Measurements from ENCODE around the gene GOLGA6C. TPM values are rescaled to one million over a fixed set of nuclear protein-coding genes. Genes with fewer than 3 reads are reported as not detected.
"Not testable (repeated sequence)": the region's sequence is repeated elsewhere in the genome, so short reads cannot be mapped to it uniquely, and the experiment has no call there.

Gene GOLGA6C
- total RNA-seq, 2 donors from 2014 or later, result not detected

GRCh38 chr15:75309711-75310110, 51.6 kb downstream of the GOLGA6C start:
- DNase-seq (no peak), ATAC-seq (no peak)
- TF ChIP-seq POLR2A (IDR thresholded peaks at IDR 0.05), result no peak
- Histone ChIP-seq H3K4me3 (no peak overlapping the region), H3K27ac (no peak overlapping the region), H3K4me1 (no peaks in the 10 kb centered on the region), H3K9me3 (no peaks in the 10 kb centered on the region), H3K36me3 (replicated peaks in 1 of 2; ENCODE audit: insufficient read depth in 1 of 2, low read depth in 2 of 2) (no peaks in the 10 kb centered on the region), H3K27me3 (peaks cover 0 to 4% of the 10 kb centered on the region in 2 donors)
- intact Hi-C loops (cut with DNase I), result loop anchor here (10.0 kb wide), 2 partner anchors 75 to 275 kb away; no protein-coding TSS in a partner anchor

GRCh38 chr15:75312548-75312947, 54.4 kb downstream of the GOLGA6C start:
- H3K27ac ChIP-seq; H3K9me3 ChIP-seq; DNase-seq; H3K4me3 ChIP-seq; H3K36me3 ChIP-seq (replicated peaks in 1 of 2; ENCODE audit: insufficient read depth in 1 of 2, low read depth in 2 of 2); ATAC-seq; H3K4me1 ChIP-seq; intact Hi-C loops (cut with DNase I); H3K27me3 ChIP-seq: not testable (repeated sequence)
- WGBS, 2 donors, result 89 to 100% methylated on average over 1 of the region's 1 CpG

GRCh38 chr15:75313116-75313845, 55.1 kb downstream of the GOLGA6C start:
- DNase-seq (no peak), ATAC-seq (no peak)
- Histone ChIP-seq H3K4me1 (no peaks in the 10 kb centered on the region), H3K27me3 (peaks cover 0 to 4% of the 10 kb centered on the region in 2 donors), H3K36me3 (replicated peaks in 1 of 2; ENCODE audit: insufficient read depth in 1 of 2, low read depth in 2 of 2) (no peaks in the 10 kb centered on the region), H3K4me3 (no peak overlapping the region), H3K9me3 (no peaks in the 10 kb centered on the region), H3K27ac (no peak overlapping the region)
- WGBS, 2 donors, result 57 to 75% methylated on average over 4 to 13 of the region's 13 CpGs
- TF ChIP-seq POLR2A (IDR thresholded peaks at IDR 0.05), result no peak
- TF ChIP-seq CTCF (IDR thresholded peaks at IDR 0.05), result no peak
- intact Hi-C loops (cut with DNase I), result no loop called here

- no peaks in the 10 kb centered on the region for H3K36me3 ChIP-seq (replicated peaks in 1 of 2; ENCODE audit: insufficient read depth in 1 of 2, low read depth in 2 of 2)
- H3K27me3 ChIP-seq, result peaks cover 0 to under 1% of the 10 kb centered on the region in 2 donors
- intact Hi-C loops (cut with DNase I), result no loop called here
- ATAC-seq (no peak), DNase-seq (no peak)
- H3K4me3 ChIP-seq, result no peak overlapping the region
- H3K4me1 ChIP-seq, result no peaks in the 10 kb centered on the region
- H3K9me3 ChIP-seq, result no peaks in the 10 kb centered on the region
- no peak for TF ChIP-seq CTCF (IDR thresholded peaks at IDR 0.05)
- TF ChIP-seq POLR2A (IDR thresholded peaks at IDR 0.05), result no peak
- no peak overlapping the region for H3K27ac ChIP-seq
- WGBS, 2 donors, result 53 to 67% methylated on average over 5 of the region's 5 CpGs
These were observed 56.6 kb downstream of the GOLGA6C start for GRCh38 chr15:75314552-75315290.

GRCh38 chr15:75319231-75319897, 61.2 kb downstream of the GOLGA6C start:
- DNase-seq; H3K9me3 ChIP-seq; ATAC-seq; H3K4me1 ChIP-seq; H3K27me3 ChIP-seq; H3K27ac ChIP-seq; H3K36me3 ChIP-seq (replicated peaks in 1 of 2; ENCODE audit: insufficient read depth in 1 of 2, low read depth in 2 of 2); H3K4me3 ChIP-seq; intact Hi-C loops (cut with DNase I): not testable (repeated sequence)
- WGBS, 2 donors, result 73 to 84% methylated on average over 4 to 5 of the region's 5 CpGs

Small RNAs within 50 kb of the gene (small RNA-seq; reads per million reads assigned to genes)
- gene AC068338.1 (not detected), gene RN7SL327P (not detected), gene RN7SL489P (not detected)

Other genes with a start within 250 kb of the GOLGA6C start
- 10 to 100 TPM; 12.5 to 13.2 TPM for gene PPCDC, start 234.7 kb upstream of the GOLGA6C start, total RNA-seq
- 10 to 100 TPM; 12.5 to 30.3 TPM for gene C15orf39, start 56.5 kb upstream of the GOLGA6C start, total RNA-seq
- gene GOLGA6D, start 24.5 kb downstream of the GOLGA6C start, total RNA-seq, result not detected
- gene COMMD4, start 77.7 kb downstream of the GOLGA6C start, total RNA-seq, result 10 to 100 TPM; 35.3 to 43.8 TPM
- 100 to 1,000 TPM in 1 of 2 donors, 10 to 100 TPM in 1; 79.1 to 112 TPM for gene NEIL1, start 88.7 kb downstream of the GOLGA6C start, total RNA-seq
- 100 to 1,000 TPM; 186 to 339 TPM for gene MAN2C1, start 110.3 kb downstream of the GOLGA6C start, total RNA-seq
- 10 to 100 TPM; 17.1 to 23.1 TPM for gene SIN3A, start 193.4 kb downstream of the GOLGA6C start, total RNA-seq